AG10803 (cell line): ENCODE measurements around the gene COL18A1.

Experiments used
- DNase-seq: peaks from one replicate; pipeline ENCODE4 v3.0.0; 2010; ENCODE audit warnings: low read depth
- H3K4me3 ChIP-seq: 2 replicates; pipeline ENCODE4 v1.5.1; 2011; ENCODE audit warnings: mild to moderate bottlenecking, low read length, control low read depth
- TF ChIP-seq, protein P1 (sequence below): conservative IDR thresholded peaks from 2 replicates; pipeline ENCODE4 v1.5.1; 2011; ENCODE audit warnings: mild to moderate bottlenecking, low read length, control low read depth, inconsistent platforms

Gene COL18A1

DNA sequence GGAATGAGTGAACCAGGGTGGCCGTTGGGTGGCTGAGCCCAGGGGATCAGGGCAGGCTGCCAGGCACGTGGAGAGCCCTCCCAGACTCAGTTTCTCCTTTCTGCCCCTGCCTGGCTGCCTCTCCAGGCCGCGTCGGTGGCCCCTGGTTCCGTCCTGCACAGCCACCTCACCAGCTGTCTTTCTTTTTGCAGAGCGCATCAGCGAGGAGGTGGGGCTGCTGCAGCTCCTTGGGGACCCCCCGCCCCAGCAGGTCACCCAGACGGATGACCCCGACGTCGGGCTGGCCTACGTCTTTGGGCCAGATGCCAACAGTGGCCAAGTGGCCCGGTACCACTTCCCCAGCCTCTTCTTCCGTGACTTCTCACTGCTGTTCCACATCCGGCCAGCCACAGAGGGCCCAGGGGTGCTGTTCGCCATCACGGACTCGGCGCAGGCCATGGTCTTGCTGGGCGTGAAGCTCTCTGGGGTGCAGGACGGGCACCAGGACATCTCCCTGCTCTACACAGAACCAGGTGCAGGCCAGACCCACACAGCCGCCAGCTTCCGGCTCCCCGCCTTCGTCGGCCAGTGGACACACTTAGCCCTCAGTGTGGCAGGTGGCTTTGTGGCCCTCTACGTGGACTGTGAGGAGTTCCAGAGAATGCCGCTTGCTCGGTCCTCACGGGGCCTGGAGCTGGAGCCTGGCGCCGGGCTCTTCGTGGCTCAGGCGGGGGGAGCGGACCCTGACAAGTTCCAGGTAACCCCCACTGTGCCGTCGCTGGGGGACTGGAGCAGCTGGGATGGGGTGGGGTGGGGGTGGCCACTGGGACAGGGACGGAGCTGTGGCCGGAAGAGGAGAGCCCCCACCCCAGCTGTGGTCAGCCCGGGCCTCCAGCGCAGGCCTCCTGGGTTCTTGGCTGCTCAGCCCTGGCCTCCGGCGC lies 63.3 kb downstream of the COL18A1 start:
- TF ChIP-seq, protein P1, sequence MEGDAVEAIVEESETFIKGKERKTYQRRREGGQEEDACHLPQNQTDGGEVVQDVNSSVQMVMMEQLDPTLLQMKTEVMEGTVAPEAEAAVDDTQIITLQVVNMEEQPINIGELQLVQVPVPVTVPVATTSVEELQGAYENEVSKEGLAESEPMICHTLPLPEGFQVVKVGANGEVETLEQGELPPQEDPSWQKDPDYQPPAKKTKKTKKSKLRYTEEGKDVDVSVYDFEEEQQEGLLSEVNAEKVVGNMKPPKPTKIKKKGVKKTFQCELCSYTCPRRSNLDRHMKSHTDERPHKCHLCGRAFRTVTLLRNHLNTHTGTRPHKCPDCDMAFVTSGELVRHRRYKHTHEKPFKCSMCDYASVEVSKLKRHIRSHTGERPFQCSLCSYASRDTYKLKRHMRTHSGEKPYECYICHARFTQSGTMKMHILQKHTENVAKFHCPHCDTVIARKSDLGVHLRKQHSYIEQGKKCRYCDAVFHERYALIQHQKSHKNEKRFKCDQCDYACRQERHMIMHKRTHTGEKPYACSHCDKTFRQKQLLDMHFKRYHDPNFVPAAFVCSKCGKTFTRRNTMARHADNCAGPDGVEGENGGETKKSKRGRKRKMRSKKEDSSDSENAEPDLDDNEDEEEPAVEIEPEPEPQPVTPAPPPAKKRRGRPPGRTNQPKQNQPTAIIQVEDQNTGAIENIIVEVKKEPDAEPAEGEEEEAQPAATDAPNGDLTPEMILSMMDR, result no peak

DNA sequence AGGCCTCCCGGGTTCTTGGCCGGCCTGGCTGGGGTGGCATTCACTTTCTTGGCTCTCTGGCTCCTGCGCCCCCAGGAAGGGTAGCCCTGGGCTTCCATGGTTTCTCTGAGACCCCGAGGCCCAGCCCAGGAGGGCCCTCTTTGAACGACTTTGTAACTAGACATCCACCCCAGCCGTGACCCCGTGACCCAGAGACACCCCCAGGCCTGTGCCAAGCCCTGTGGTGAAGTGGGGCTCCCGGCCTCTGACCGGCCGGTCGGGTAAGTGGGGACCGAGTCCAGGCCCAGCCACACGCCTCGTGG lies 64.0 kb downstream of the COL18A1 start:
- no peak overlapping the region for H3K4me3 ChIP-seq
- no peak for DNase-seq
- TF ChIP-seq, protein P1, result no peak

More for the DNA sequence above, 63.3 kb downstream of the COL18A1 start:
- no peak for DNase-seq
- H3K4me3 ChIP-seq, result no peak overlapping the region

DNA sequence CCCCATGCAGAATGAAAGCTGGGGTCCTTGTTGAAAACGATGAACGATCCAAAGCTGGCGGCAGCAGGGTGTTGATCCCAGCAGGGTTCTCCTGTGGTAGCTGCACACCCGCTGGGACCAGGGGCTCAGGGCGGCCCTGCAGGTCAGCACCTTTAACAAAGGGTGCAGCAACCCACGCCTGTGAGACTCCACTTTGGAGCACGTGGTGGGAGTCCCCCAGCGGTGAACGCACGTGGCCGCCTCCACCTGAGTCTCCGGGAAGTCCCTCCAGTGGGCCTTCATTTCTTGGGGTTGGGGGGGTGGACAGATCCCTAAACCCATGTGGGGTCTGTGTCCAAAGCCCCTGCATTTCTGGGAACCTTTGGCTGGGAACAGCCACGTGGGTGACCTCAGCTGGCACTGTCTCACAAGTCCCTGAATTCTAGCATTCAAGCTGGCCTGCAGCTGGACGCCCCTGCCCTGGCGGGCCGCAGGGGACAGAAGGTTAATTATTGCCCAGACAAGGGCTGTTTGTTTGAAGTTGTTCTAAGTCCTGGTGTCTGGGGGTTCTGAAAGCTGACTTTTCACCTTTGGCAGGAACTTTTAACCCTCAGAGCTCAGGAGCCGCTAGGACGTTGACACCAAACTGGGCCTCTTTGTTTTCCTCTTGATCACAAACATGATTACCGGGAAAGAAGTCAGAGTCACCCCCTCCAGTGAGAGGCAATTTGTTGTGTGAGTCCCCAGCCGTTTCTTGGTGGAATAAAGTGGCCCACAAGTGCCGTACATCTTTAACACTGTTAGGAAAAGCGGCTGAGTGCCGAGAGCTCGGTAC lies 64.5 kb downstream of the COL18A1 start:
- no peak for DNase-seq
- TF ChIP-seq, protein P1, result no peak
- H3K4me3 ChIP-seq, result no peak overlapping the region

DNA sequence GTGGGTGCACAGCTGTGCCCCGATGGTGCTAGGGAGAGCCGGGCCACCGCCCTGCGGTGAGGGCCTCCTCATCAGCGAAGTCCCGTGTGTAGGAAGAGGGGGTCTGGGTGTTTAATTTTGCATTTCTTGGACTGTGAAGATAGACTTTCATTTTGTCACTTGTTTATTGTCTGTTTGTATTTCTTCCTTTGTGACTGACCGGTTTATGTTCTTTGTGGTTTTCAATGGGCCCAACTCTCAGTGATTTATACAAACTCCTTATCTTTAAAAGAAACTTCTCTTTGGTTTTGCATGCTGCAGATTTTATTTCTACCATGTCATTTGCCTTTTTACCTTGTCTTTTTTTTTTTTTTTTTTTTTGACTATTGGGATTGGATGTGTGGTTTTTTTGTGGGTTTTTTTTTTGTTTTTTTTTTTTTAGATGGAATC lies 65.1 kb downstream of the COL18A1 start:
- TF ChIP-seq, protein P1, result no peak
- no peak overlapping the region for H3K4me3 ChIP-seq
- peak; percentile 52 for DNase-seq

DNA sequence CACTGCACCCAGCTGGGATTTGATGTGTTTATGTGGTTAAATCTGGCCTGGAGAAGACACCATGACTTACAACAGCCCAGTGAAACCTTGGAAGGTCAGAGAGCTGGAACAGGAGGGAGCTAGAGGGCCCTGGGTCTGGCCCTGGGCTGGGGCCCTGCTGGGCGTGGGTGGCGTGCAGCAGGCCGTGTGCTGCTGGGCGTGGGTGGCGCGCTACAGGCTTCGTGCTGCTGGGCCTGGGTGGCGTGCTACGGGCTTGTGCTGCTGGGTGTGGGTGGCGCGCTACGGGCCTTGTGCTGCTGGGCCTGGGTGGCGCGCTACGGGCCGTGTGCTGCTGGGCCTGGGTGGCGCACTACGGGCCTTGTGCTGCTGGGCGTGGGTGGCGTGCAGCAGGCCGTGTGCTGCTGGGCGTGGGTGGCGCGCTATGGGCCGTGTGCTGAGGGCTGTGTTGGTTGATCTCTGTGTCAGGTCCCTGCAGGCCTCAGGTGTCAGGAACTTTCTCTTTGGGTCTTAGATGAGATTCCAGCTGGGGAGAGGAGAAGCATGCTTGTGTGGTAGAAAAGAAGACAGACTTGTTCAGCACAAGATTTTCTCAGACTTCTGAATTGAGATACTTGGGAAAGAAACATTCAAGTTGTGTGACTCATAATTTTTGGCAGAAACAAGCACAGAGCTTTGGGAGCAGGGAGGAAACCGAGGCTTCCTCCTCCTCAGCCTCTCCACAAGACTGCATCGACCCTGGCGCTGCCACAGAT lies 66.0 kb downstream of the COL18A1 start:
- H3K4me3 ChIP-seq, result peak overlapping the region; percentile 35
- TF ChIP-seq, protein P1, result no peak
- DNase-seq, result peak; percentile 93

DNA sequence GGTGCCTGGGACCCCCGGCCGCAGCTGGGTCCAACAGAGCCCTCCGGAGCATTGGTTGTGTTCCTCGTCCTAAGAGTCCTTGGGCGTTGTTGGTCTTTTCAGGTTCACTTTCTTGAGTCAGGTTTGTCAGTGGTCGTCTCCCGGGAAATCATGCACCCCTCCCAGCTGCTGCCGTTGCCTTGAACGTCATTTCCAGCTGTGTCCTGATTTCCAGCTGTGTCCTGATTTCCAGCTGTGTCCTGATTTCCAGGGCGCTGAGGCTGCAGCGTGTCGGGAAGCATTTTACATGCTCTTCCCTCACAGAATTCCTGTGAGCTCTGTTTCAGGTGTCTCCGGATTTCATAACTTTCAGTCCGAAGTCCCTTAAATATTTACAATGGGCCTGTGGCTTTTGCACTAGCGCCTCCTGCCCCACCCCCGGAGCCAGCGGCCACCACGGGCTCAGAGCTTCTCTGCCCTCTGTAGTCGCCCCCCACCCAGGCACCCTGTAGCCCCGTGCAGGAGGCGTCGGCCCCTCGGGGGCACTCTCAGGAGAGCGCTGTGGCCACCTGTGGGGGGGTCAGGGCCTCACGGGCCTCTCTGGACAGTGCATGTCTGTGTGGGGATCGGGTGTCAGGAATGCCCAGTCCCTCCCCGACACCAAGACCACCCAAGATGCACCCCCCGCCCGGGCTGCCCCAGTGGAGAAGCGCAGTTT lies 66.7 kb downstream of the COL18A1 start:
- TF ChIP-seq, protein P1, result no peak
- peak overlapping the region; percentile 35 for H3K4me3 ChIP-seq
- peak; percentile 50 for DNase-seq
